GM06990 (cell line): Measurements from ENCODE around the gene PLCG1.

Experiments used
- DNase-seq: peaks from one replicate; pipeline ENCODE4 v3.0.0-alpha.2; 2011; ENCODE audit not compliant: insufficient read length; ENCODE audit errors: extremely low read depth
- H3K27me3 ChIP-seq: replicated peaks from 2 replicates; pipeline ENCODE4 v1.6.0; 2011; ENCODE audit warnings: low read length; ENCODE audit not compliant: control insufficient read depth, insufficient read depth
- H3K36me3 ChIP-seq: 2 replicates; pipeline ENCODE4 v1.5.1; 2011; ENCODE audit warnings: low read length; ENCODE audit not compliant: control insufficient read depth, insufficient read depth
- H3K4me3 ChIP-seq: replicated peaks from 2 replicates; pipeline ENCODE4 v1.5.1; 2011; ENCODE audit warnings: low read depth, mild to moderate bottlenecking, control low read depth, low read length
- CTCF ChIP-seq: IDR thresholded peaks from 2 replicates; pipeline ENCODE4 v1.5.1; 2011; ENCODE audit warnings: low read length, control low read depth, mild to moderate bottlenecking, inconsistent platforms; ENCODE audit not compliant: insufficient read depth, poor library complexity, severe bottlenecking

PLCG1 gene

GRCh38 chr20:41198443-41198842 lies 61.1 kb downstream of the PLCG1 start:
- no peak overlapping the region for H3K4me3 ChIP-seq
- no peaks in the 10 kb centered on the region for H3K27me3 ChIP-seq
- no peak for DNase-seq
- no peaks in the 10 kb centered on the region for H3K36me3 ChIP-seq
- no peak for TF ChIP-seq CTCF

GRCh38 chr20:41200446-41201202 lies 63.3 kb downstream of the PLCG1 start:
- Histone ChIP-seq H3K4me3 (no peak overlapping the region), H3K36me3 (no peaks in the 10 kb centered on the region), H3K27me3 (no peaks in the 10 kb centered on the region)
- no peak for TF ChIP-seq CTCF
- no peak for DNase-seq

DNA sequence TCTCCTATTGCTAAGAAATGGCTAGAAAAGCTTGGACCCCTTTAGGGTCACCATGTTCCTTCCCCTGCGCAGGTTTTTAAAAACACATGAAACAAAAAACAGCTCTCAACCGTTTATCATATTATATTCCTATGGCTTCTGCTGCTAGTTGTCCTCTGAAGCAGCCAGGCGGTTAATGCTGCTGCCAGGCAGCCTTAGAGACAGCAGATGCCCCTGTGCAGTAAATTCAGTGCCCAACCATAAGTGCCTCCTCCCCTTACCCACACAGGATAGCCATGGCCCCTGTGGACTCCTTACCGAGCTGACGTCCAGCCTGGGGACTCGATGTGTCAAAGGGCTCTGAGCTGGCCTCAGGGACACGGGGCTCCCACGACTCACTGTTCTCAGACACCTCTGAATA lies 64.4 kb downstream of the PLCG1 start:
- DNase-seq, result no peak
- H3K36me3 ChIP-seq, result no peaks in the 10 kb centered on the region
- TF ChIP-seq CTCF, result no peak
- no peak overlapping the region for H3K4me3 ChIP-seq
- no peaks in the 10 kb centered on the region for H3K27me3 ChIP-seq

DNA sequence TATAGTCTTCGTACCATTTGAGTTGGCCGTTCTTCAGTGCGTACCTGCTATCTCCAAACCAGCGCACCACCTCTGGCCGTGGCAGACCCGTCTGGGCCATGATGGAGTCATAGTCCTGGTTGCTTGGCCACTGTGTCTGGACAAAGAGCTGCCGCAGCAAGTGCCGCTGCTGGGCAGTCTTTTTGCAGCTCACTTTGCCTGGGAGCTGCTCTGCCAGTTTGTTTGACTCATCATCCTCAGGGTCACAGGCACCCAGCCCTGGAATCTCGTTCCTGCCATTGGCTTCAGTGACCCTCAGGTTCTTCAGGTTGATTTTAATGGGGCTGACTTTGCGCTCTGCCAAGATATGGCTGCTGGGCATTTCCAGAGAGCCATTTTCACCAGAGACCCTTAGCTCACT lies 65.1 kb downstream of the PLCG1 start:
- H3K27me3 ChIP-seq, result no peaks in the 10 kb centered on the region
- H3K4me3 ChIP-seq, result no peak overlapping the region
- DNase-seq, result no peak
- H3K36me3 ChIP-seq, result no peaks in the 10 kb centered on the region
- TF ChIP-seq CTCF, result no peak

DNA sequence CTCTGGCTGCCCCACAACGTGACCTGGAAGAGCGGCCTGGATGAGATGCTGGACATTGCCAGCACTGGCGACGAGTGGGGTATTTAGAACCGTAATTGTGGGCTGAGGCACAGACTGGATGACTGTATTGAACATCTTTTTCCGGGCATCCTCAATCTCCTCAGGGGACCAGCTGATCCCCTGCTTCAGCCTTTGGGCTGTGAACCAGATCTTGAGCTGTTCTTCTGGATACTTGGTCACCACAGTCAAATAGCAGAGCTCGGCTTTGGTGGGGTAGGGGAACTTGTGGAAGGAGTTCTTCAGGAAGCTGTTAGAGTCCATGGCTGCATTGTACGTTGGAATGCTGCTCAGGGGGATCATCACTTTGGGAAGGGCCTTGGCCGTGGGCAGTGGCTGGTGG lies 66.3 kb downstream of the PLCG1 start:
- H3K36me3 ChIP-seq, result no peaks in the 10 kb centered on the region

More for the DNA sequence above, 66.3 kb downstream of the PLCG1 start:
- no peak overlapping the region for H3K4me3 ChIP-seq
- no peaks in the 10 kb centered on the region for H3K27me3 ChIP-seq
- no peak for DNase-seq
- TF ChIP-seq CTCF, result no peak
